GM21619 (cell line): ENCODE results near the gene SLCO3A1.
A peak's percentile ranks its signal among the peaks of the same experiment; 100 is the strongest.

Experiments
- ATAC-seq: cut with Tn5 transposase; IDR thresholded peaks from one replicate; pipeline ENCODE4 v1.9.1; 2021; ENCODE audit not compliant: unreplicated experiment

SLCO3A1 gene

DNA sequence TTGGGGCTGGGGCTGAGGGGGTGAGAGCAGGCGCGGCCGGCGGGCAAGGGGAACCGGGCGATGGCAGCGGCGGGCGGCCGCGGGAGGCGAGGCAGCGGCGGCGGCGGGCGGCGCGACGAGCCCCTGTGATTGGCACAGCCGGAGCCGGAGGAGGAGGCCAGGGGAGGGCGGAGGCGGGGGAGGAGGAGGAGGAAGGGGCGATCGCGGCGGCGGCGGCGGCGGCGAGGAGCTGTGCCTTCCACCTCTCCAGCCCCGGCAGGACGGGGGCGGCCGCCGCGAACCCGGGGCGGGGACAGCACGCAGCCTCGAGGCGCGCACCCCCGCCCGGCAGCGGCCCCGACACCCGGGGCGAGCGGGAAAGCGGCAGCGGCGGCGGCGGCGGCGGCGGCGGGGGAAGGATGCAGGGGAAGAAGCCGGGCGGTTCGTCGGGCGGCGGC lies at the start of gene SLCO3A1:
Gene SLCO3A1 (plus strand): TSS at position 198 of the 437 bp plus-strand sequence.
- ATAC-seq, result peak; percentile 15

DNA sequence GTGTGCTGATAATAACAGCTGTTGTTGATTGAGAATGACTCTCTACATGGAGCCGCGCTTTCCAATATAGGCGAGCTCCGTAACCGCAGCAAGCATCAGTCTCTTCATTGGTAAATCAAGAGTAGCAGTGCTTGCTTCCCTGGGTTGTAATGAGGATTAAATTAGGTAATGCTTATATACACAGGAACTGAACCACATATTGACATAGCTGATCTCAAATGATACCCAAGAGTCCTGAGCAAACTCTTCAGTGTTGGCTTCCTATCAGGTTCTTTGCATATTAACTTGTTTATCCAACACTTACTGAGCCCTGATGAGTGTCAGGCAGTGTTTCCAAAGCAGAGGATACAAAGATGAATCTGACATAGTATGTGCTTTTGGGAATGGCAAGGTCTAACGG lies 46.4 kb upstream of the SLCO3A1 start:
- no peak for ATAC-seq

DNA sequence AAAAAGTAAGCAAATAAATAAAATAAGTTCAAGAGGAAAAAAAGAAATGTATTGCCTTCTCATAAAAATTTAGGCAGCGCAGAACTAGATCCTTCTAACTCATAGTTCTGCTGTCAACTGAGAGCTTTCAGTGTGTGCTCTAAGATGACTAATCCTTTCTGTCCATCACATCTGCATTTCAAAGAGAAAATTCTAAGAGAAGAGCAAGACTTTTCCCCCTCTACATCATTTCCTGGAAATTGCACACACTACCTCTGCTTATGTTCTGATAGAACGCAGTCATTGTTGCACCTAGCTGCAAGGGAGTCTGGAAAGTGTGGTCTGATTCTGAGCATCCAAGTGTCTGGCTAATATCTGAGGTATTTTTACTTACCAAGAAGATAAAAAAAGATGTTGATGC lies 39.6 kb upstream of the SLCO3A1 start:
- no peak for ATAC-seq

DNA sequence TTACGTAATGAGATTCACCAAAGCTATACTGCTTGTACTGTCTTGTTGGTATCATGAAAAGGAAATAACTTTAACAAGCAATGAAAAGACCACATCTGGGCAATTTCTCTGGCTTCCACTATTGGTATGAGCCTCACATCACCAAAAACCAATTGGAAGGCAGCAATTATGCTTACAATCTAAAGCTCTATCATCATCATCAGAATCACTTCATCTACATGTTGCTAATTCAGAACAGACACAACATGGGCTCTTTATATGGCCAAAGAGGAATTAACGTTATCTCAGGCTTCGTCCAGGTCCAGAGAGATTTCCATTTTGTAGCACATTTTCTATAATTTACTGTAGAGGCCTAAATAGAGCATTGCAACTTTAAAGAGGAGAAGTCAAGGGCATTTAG lies 36.6 kb upstream of the SLCO3A1 start:
- ATAC-seq, result no peak

DNA sequence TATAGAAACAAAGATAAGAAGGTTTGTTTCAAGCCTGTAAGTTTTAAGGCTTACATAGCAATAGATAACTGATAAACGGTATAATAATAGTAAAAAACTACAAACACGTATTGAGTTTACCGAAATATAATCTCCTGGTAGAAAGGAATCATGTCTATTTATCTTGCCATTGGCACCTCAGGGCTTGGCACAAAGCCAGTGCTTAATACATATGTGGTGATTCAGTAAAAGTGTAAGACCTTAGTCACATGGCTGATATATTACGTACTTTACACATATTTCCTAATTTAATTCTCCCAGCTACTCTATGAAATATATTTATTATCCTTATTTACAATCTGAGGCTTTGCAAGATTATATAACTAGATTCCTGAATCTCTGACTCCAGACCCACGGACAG lies 32.0 kb upstream of the SLCO3A1 start:
- no peak for ATAC-seq

DNA sequence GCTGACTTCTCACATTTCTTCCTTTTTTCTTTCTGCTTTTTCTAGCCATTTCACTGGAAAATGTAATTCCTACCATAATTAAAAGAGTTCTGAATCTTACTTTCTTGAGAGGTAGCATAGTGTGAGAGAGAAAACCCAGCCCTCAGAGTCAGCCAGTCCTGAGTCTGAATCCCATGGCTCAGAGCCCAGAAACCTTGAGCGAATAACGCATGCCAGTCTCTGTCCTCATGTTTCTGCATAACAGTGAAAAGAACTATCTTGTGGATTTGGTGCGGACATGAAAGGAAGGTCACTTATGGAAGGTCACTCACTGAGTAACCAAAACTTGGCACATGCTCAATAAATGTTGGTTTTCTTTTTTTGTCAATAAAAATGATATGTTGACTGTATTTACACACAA lies 29.3 kb upstream of the SLCO3A1 start:
- no peak for ATAC-seq

DNA sequence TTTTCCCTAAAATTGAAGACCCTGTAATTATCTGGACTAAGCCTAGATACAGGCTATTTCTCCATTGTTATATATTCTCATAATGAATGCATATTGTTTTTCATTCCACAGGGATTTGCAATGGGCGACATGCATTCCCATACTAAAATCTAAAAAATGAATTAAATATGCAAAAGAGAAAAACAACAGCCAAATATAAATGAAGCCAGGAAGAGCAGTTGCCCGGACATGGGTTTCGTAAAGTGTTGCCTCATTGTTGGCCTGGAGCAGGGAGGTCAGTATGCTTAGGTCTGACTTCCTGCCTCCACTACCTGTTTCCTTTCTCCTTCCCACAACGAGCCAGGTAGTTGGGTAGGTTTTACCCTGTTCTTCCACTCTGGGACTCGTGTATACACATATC lies 27.1 kb upstream of the SLCO3A1 start:
- ATAC-seq, result no peak

DNA sequence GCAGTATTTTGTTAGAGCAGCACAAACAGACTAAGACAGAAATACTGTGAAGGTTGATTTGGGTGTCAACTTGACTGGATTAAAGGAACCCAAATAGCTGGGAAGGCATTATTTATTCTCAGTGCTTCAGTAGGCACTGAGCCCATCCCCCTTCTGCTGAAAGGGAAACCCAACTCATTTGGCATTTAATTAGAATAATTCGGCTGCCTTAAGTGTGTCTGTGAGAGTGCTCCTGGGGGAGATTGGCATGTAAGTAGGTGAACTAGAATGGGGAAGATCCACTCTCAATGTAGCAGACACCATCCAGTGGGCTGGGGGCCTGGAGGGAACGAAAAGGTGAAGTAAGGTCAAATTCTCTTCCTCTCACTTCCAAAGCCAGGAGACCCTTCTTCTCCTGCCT lies 20.5 kb upstream of the SLCO3A1 start:
- no peak for ATAC-seq

DNA sequence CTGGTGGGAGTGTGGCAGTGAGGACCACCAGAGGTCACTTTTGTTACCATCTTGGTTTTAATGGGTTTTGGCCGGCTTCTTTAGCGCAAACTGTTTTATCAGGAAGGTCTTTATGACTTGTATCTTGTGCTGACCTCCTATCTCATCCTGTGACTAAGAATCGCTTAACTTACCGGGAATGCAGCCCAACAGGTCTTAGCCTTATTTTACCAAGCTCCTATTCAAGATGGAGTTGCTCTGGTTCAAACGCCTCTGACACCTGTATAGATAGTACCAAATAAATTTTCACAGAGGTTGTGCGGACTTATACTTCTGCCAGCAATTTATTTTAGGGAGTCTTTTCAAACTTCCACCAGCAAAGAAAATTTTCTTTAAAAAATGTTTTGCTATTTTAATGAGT lies 13.6 kb upstream of the SLCO3A1 start:
- ATAC-seq, result no peak

DNA sequence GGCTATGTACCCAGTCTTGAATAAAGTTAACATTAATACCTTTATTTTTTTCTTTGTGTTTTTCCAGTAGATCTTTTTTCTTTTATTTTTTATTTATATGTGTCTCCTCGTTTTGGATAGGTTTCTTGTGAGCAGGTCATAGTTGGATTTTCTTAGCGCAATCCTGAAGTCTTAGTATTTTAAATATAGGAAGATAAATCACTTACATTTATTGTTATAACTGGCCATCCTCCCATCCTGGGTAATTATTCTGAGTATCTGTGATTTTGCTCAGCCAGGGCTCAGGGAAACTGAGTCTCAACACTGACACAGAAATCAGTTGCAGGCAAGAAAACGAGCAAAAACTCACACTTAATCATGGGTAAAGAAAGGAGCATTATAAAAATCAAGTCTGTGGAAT lies 11.6 kb upstream of the SLCO3A1 start:
- no peak for ATAC-seq

DNA sequence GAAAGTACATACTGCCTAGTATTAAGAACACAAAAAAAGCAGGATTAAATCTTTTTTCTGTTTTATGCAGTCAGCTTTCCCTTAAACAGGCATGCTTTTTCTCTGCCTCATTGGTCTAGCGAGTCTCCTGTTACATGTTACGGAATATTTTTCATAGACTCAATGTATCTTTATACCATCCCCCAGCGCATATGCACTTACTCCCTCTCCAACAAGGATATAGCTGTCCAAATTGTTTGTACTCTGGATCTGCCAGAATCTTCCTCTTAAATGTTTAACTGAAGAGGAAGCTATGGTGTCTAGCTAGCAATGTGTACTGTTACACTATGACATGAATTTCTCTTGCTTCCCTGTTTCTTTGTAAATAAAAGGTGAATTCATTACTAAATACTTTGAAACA lies 9.2 kb upstream of the SLCO3A1 start:
- no peak for ATAC-seq

DNA sequence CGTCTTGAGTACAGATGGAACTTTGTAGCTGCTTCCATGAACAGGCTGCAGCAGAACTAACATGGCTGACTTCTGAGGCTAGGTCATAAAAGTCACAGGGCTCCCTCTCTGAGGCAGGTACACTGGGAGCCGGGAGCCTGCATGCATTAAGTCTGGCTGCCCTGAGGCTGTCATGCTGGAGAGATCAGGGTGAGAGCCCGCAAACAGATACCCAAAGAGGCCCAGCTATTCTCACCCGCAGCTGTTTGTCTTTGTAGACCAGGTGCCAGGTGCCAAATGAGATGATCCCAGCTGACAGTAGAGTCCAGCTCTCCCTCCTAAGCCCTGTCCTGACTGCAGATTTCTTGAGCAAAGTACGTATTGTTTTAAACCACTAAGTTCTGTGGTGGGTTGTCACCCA lies 8.6 kb upstream of the SLCO3A1 start:
- ATAC-seq, result no peak

DNA sequence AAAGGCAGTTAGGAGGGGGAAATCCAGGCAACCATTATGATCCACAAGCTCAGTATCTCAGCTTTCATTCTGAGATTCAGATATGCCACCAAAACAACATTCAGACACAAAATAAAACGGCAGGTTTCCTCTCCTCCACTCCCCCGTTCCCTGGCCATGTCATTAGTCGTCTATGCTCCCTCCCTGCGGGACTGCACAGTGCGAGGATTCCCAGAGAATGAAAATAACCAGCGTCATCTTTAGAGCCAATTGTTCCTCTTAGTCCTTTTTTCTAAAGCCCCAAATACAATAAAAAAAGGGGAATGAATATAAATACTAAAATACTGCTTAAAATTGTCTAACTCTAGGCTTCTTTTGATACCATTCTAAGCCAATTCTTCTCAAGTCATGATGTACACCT lies 7.8 kb upstream of the SLCO3A1 start:
- ATAC-seq, result no peak

DNA sequence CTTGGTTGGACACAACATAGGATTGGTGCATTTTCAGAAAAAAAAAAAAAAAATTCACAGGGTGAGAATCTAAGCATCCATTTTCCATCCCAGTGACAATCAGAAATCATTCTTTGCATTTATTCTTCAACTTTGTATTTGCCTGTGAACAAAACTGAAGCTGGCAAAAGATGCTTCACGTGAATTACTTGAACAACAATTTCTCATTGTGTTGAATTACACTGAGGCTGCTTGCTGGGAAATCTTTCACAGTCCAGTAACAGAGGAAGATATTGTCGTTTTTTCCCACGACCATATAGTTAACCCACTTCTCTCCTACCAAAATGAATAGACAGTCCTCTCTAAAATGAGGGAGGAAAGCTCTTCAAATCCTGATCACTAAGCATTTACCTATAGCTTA lies 4.3 kb upstream of the SLCO3A1 start:
- no peak for ATAC-seq

DNA sequence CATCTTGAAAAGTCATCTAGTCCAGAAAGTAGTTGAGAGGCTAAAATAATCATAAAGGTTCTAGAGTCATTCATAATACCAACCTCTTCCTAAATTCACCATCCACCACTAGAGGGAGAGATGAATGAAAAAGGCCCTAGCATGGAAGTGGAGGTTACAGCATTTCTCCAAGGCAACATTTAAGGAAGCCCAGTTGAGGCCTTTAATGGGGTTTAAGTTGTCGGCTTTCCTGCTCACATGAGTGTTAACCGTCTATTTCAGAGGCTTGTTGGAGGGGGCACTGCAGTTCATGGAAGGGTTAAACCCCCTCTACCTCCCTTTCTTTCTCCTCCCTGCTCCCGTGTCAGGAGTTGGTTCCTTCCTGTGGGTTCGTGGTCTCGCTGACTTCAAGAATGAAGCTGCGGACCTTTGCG lies 3.8 kb upstream of the SLCO3A1 start:
- no peak for ATAC-seq

DNA sequence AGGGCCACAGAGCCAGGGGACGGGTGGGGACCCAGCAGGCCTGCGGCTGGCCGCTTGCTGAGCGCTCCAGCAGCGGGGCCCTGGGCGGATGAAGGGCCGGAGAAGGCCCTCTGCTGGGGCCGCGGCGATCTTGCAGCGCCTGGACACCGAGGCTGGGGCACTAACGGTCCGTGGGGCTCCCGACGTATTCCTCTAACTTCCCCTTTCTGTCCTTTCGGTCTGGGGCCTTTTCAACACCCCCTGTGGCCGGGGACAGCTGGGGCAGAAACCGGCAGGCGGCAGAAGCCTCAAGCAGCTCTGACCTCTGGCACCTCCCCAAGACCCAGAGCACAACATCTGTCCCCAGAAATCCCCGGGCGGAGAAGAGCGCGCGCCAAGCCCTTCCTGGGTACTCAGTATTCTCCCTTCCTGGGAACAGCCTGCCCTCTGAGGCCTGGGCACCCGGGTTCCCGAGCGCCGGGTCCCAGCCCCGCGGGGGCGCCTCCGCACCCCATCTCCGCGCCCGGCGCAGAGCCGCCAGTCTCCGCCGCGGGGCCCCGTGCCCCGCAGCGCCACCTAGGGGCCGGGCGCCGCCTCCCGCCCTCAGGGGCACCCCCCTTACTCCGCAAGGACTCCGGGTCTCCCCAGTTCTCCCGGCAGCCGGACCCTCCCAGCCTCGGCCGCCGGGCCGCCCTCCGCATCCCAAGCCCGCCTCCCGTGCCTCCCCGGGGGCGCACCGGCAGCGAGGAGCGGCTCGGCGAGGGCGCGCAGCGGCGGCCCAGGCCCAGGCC lies 582 bp upstream of the SLCO3A1 start:
- peak; percentile 43 for ATAC-seq

DNA sequence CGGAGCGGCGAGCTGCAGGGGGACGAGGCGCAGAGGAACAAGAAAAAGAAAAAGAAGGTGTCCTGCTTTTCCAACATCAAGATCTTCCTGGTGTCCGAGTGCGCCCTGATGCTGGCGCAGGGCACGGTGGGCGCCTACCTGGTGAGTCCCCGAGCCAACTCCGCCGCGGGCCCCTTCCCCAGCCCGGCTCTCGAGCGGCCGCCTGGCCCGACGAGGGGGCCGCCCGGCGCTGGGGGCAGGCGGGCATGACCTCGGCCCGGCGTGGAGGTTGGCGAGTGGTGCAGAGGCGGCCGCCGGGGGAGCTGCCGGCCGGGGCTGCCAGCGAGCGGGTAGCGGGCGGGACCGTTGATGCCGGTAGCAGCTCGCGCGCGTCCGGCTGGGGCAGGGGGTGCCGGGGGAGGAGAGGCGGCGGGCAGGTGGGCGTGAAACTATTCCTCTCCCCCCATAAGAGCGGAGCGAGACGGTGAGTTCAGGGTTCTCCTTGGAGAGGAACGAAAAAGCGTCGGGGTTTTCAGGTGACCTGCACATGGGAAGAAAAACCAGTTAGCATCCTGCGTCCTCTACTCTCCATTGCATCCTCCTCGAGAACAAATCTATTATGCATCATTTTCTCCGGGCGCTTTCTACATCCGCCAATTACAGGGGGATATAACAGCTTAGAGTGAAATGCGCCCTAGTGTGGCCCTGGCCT lies 585 bp downstream of the SLCO3A1 start:
- ATAC-seq, result no peak

DNA sequence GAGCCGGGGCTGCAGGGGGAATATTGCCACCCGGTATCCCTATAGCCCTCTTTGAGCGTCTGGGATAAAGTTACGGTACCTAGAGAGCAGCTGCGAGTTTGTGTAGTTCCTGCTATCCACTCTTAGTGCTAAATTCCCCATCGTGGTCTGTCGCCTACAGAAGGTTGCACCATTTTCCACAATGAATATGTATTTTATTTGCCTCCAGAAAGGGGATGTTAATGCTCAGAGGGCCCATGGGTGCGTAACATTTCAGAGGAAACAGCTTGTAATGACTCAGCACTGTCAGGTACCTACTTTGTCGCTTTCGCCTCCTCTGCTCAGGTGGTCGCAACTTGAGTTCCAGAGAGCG lies 1.1 kb downstream of the SLCO3A1 start:
- no peak for ATAC-seq

DNA sequence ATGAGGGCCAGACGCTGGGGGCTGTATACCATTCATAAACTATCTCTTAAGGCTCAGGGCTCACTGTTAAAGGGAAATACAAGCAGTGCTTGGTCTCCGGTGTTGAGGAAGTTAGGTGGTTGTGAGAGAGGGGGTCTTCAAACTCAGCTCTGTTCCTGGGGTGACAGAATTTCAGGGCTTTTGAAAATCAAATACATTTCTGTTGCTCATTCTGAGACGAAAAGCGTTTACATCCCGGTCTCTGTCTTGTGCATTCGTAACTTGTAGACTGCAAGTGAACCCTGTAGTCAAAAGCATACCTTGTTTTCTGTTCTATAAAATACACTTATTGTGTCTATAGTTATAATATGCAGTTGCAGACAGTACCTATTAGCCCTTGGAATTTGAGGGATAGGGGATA lies 1.7 kb downstream of the SLCO3A1 start:
- ATAC-seq, result no peak

DNA sequence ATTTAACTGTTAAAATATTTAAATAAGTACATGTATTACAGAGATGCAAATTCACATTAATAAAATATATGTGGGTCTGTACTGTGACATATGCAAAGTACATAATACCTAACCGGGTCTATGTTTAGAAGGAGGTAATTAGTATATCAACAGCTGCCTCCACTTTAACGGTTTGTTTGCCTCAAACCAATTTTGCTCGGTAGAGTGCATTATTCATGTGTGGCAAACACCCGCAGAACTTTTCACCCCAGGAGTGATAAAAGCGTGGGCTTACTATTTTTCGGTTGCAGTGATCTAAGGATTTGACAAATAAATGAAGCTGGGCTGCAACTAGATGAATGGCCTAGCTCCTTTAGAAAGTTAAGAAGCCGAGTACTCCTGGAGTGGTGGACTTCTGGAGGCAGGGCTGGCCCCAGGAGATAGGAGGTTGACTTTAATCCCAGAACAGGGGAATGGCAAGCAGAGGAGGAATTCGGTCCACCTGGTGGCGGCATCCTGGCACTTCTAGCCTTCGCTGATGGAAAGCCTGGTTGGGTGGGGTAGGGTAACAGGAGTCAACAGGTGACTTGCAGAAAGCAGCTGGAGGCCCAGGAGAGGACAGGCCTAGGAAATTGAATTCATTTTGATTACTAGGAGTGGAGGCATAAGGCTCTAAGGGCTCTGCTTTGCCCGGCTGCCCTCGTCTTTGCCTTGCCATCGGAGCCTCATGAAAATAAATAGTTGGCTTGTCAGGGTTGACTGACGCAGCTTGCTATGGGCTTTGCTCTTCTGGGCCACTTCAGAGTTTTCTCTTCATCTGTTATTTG lies 2.4 kb downstream of the SLCO3A1 start:
- ATAC-seq, result no peak

DNA sequence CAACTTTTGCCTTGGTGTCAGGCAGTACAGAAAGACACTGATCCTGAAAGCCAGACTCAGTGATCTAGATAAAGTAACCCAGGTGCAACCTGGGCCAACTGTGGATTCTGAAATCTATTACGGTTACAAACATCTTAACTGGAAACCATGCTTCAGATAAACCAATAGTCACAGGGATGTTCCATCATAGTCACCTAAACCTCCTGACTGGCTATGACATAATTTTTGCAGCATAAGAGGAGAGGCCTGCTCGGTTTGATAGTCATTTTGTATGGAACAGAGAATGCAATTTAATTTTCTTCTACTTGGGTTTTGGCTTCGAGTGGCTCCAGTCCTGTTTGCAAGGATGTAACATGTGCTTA lies 3.7 kb downstream of the SLCO3A1 start:
- no peak for ATAC-seq

DNA sequence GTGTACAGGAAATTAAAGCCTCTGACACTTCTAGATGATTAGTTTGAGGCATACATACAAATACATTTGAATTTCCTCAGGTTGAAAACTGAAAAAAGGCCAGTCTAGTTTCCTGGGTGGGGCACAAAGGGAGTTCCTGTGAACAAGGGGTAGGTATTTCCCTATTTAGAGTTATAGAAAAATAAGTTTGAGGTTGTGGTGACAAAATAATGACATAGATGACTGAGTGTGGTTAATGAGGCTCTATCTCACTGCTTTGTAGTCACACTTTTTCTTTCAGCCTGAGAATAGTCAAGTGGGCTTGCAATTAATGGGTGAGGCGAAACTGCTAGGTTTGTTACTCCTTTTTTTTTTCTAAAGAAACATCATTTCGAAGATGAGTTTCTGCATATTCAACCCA lies 4.3 kb downstream of the SLCO3A1 start:
- peak; percentile 54 for ATAC-seq
